PC-9 (cell line): ENCODE data around the gene CGB8. TPM values are rescaled to one million over a fixed set of nuclear protein-coding genes. Genes with fewer than 3 reads are reported as not detected.
"Not testable (repeated sequence)": the region's sequence is repeated elsewhere in the genome, so short reads cannot be mapped to it uniquely, and the experiment has no call there.

Experiments used
- BruUV-seq: library from RNA; stranded (reverse); fragments of 400-500 nt; replicated peaks from 2 replicates; lab custom pipeline; 2021; lab: Mats Ljungman, UMichigan
- CTCF ChIA-PET: fragments of 300-600 bp; sonication (Branson Sonifier 250); formaldehyde crosslinking; loops from one replicate; lab custom pipeline; 2022; ENCODE audit warnings: antibody characterized with exemption; lab: Charles Lee
- POLR2A ChIA-PET: fragments of 300-600 bp; sonication (Branson Sonifier 250); formaldehyde crosslinking; loops from one replicate; lab custom pipeline; 2022; ENCODE audit warnings: antibody characterized with exemption; ENCODE audit not compliant: unreplicated experiment; lab: Charles Lee
- DNase-seq, 2 experiments: peaks; one replicate each; pipeline versions ENCODE4 v3.0.0 to v3.0.0-alpha.2; 2015 to 2022; ENCODE audit warnings: mixed read lengths in 1 of 2
- H2AFZ ChIP-seq: fragments of 200-600 bp; sonication (generic); 2 replicates; pipeline ENCODE4 v1.8.1; 2017; ENCODE audit warnings: antibody characterized with exemption
- H3F3A ChIP-seq: fragments of 200-600 bp; sonication (generic); 2 replicates; pipeline ENCODE4 v1.8.1; 2017; ENCODE audit warnings: antibody characterized with exemption, mild to moderate bottlenecking, low read depth; ENCODE audit not compliant: insufficient read depth
- H3K27ac ChIP-seq: fragments of 200-600 bp; sonication (generic); 2 replicates; pipeline ENCODE4 v1.6.1; 2016; ENCODE audit warnings: mixed run types
- H3K27me3 ChIP-seq: fragments of 200-600 bp; sonication (generic); 2 replicates; pipeline ENCODE4 v1.6.1; 2016; ENCODE audit warnings: low read depth, mixed run types; ENCODE audit not compliant: insufficient read depth
- H3K36me3 ChIP-seq: fragments of 200-600 bp; sonication (generic); 2 replicates; pipeline ENCODE4 v1.6.1; 2016; ENCODE audit warnings: low read depth, mixed run types
- H3K4me1 ChIP-seq: fragments of 200-600 bp; sonication (generic); replicated peaks from 2 replicates; pipeline ENCODE4 v1.6.1; 2016; ENCODE audit warnings: mixed run types; ENCODE audit not compliant: insufficient read depth
- H3K4me2 ChIP-seq: fragments of 200-600 bp; sonication (generic); 2 replicates; pipeline ENCODE4 v1.6.1; 2017; ENCODE audit warnings: mixed run types
- H3K4me3 ChIP-seq: fragments of 200-600 bp; sonication (generic); 2 replicates; pipeline ENCODE4 v1.6.1; 2016; ENCODE audit warnings: mixed run types
- H3K79me2 ChIP-seq: fragments of 200-600 bp; sonication (generic); 2 replicates; pipeline ENCODE4 v1.6.1; 2017; ENCODE audit warnings: low read depth, mixed run types
- H3K9me2 ChIP-seq: fragments of 200-600 bp; sonication (generic); 2 replicates; pipeline ENCODE4 v1.8.1; 2017; ENCODE audit warnings: mild to moderate bottlenecking; ENCODE audit not compliant: insufficient read depth
- H3K9me3 ChIP-seq: fragments of 200-600 bp; sonication (generic); 2 replicates; pipeline ENCODE4 v1.8.1; 2016; ENCODE audit warnings: low read depth; ENCODE audit not compliant: insufficient read depth
- H4K20me1 ChIP-seq: fragments of 200-600 bp; sonication (generic); 2 replicates; pipeline ENCODE4 v1.8.1; 2017; ENCODE audit not compliant: insufficient read depth
- CTCF ChIP-seq: fragments of 200-600 bp; sonication (generic); conservative IDR thresholded peaks from 2 replicates; pipeline ENCODE4 v1.6.1; 2017; ENCODE audit warnings: mixed run types, antibody characterized with exemption, mild to moderate bottlenecking, moderate library complexity
- EZH2 ChIP-seq: fragments of 200-600 bp; sonication (generic); IDR thresholded peaks from 2 replicates; pipeline ENCODE4 v1.8.0; 2017; ENCODE audit warnings: antibody characterized with exemption, low read depth
- intact Hi-C: fragments of 100-400 bp; cut with micrococcal nuclease; formaldehyde crosslinking; loops from one replicate; pipeline ENCODE4 v1.10.0; 2022; ENCODE audit not compliant: unreplicated experiment
- total RNA-seq: library from RNA; stranded (reverse); gene quantifications from 2 replicates; pipeline ENCODE4 v1.2.3, GENCODE V29; 2021

CGB8 gene
- total RNA-seq, 1 experiment from 2014 or later = 1.0 TPM

DNA sequence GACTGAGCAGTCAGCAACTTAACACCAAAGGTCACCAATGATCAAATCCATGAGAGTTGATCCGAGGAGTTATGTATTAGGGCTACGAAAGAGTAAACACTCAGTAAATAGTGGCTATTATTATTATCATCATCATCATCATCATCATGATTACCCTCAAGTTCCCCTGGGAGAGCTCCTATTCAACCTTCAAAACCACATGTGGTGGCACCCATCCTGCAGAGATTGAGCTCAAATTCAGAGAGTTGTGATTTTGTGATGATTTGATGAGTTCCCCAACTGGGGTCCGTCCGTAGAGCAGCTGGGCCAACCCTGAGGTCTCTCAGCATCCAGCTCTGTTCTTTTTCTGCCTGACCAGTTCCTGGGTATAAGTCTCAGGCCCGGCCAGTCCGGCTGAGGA, 23.8 kb downstream of the CGB8 start:
- BruUV-seq, intact Hi-C loops, H3K79me2 ChIP-seq, DNase-seq, H4K20me1 ChIP-seq, H3K9me2 ChIP-seq, H3K27ac ChIP-seq, H2AFZ ChIP-seq, H3K4me3 ChIP-seq, H3K4me1 ChIP-seq, H3K4me2 ChIP-seq, H3K36me3 ChIP-seq, H3K9me3 ChIP-seq, H3K27me3 ChIP-seq: not testable (repeated sequence)
- H3F3A ChIP-seq = peaks cover 18% of the 10 kb centered on the region
- ChIA-PET POLR2A (interaction anchor here (0.6 kb wide), 1 partner anchor 73 kb away, joined by 5 read pairs; no protein-coding TSS in a partner anchor), CTCF (interaction anchor here (0.7 kb wide), 1 partner anchor 169 kb away, joined by 4 read pairs; no protein-coding TSS in a partner anchor)

DNA sequence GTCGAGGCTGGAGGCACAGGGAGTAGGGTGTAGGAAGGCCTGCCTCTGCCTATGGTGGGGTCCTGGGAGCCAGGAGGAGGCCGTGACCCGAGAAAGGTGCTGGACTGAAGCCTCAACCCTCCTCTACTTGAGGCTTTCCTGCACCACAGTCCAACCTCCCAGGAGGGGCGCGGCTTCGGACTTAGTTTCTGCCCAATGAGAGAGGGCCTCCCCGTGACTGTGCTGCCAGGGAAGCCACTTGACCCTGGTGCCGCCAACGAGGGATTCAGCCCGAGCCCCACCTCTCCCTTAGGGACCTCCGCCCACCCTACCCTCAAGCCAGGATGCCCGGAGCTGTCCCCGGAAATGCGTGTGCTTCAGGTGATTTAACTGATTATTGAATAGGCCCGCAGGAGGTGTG, 24.7 kb downstream of the CGB8 start, which contains the start of gene CGB3:
Gene CGB3 (minus strand): TSS at position 101 of the 400 bp plus-strand sequence. CDS start 362 bp downstream, outside the sequence.
- H3K27ac ChIP-seq, CTCF ChIA-PET, BruUV-seq, DNase-seq, H3K27me3 ChIP-seq, H4K20me1 ChIP-seq, intact Hi-C loops, H3K36me3 ChIP-seq, H3K4me1 ChIP-seq, H3K9me3 ChIP-seq, H3K4me2 ChIP-seq, H3K79me2 ChIP-seq, H3K4me3 ChIP-seq, POLR2A ChIA-PET, H2AFZ ChIP-seq, H3K9me2 ChIP-seq: not testable (repeated sequence)
- H3F3A ChIP-seq = peaks cover 18% of the 10 kb centered on the region

DNA sequence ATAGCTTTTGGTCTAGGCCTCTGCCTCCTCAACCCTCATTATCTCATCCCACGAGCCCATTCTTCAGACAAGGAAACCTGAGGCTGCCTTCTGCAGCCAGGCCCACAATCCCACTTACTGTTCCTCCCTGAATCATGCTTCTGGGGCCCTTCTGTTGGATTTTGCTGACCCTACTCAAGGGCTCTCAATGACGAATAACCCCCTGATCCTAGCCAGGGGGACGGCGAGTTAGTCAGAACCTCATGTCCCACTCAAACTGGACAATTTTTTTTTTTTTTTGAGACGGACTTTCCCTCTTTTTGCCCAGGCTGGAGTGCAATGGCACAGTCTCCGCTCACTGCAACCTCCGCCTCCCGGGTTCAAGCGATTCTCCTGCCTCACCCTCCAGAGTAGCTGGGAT, 26.8 kb downstream of the CGB8 start:
- Histone ChIP-seq H3K9me2 (no peaks in the 10 kb centered on the region), H3K9me3 (no peaks in the 10 kb centered on the region), H3K4me3 (no peak overlapping the region), H3K4me1 (peaks cover 9% of the 10 kb centered on the region; the same call in 1 of the 2 replicates), H2AFZ (no peak overlapping the region), H3K4me2 (no peak overlapping the region), H3K27me3 (no peaks in the 10 kb centered on the region), H3K27ac (no peak overlapping the region), H3K36me3 (no peaks in the 10 kb centered on the region), H3F3A (peaks cover 18% of the 10 kb centered on the region), H3K79me2 (no peaks in the 10 kb centered on the region), H4K20me1 (no peaks in the 10 kb centered on the region)
- POLR2A ChIA-PET = interaction anchor here (0.6 kb wide), 1 partner anchor 106 kb away, joined by 6 read pairs; no protein-coding TSS in a partner anchor
- no peak for TF ChIP-seq CTCF
- no peak for TF ChIP-seq EZH2
- BruUV-seq = no TSS peak
- CTCF ChIA-PET = interaction anchor here (0.7 kb wide), 1 partner anchor 98 kb away, joined by 3 read pairs; no protein-coding TSS in a partner anchor
- peak in 1 of 2 experiments; percentile 23 for DNase-seq
- intact Hi-C loops = no loop called here

DNA sequence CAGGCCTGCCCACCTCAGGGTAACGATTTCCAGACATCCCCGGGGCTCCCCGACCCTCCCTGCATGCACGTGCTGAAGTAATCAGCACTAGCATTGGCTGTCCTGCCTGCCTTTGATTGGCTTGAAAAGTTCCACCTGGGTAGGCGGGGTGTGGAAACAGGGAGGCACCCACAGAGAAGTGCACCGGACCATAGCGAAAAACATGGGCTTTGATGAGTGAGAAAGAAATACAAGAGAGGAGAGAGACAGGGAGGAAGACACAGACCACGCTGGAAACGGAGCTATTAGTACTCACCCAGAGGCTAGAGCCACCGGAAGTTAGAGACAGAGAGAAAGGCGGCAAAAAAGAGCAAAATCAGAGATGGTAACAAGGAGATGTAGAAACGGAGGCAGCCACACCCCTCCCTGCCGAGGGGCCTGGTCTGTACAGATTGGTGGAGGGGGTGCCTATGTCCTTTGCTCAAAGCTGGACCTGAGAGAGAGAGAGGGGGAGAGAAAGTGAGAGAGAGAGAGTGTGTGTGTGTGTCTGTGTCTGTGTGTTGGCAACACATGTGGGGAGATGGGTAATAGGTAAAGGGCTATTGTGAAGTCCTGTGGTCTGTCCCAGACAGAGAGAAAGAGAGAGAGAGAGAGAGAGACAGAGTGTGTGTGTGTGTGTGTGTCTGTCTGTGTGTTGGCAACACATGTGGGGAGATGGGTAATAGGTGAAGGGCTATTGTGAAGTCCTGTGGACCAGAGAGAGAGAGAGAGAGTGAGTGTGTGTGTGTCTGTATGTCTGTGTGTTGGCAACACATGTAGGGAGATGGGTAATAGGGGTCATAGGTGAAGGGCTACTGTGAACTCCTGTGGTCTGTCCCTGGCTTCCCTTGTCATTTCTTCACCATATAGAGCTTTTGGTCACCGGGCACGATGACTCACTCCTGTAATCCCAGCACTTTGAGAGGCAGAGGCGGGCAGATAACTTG, 27.7 kb downstream of the CGB8 start:
- no TSS peak for BruUV-seq
- H3K4me2 ChIP-seq = no peak overlapping the region
- H2AFZ ChIP-seq = no peak overlapping the region
- CTCF ChIA-PET = interaction anchor here (0.7 kb wide), 1 partner anchor 97 kb away, joined by 3 read pairs; no protein-coding TSS in a partner anchor
- H3K4me1 ChIP-seq = peaks cover 9% of the 10 kb centered on the region; the same call in 1 of the 2 replicates
- H3K36me3 ChIP-seq = no peaks in the 10 kb centered on the region
- H3K4me3 ChIP-seq = no peak overlapping the region
- no peak for DNase-seq
- H3K79me2 ChIP-seq = no peaks in the 10 kb centered on the region
- H3K27ac ChIP-seq = no peak overlapping the region
- no peaks in the 10 kb centered on the region for H3K9me2 ChIP-seq
- intact Hi-C loops = no loop called here
- H4K20me1 ChIP-seq = no peaks in the 10 kb centered on the region
- no peaks in the 10 kb centered on the region for H3K9me3 ChIP-seq
- POLR2A ChIA-PET = interaction anchor here (0.6 kb wide), 1 partner anchor 106 kb away, joined by 6 read pairs; no protein-coding TSS in a partner anchor
- no peak for TF ChIP-seq EZH2
- TF ChIP-seq CTCF = no peak
- H3K27me3 ChIP-seq = no peaks in the 10 kb centered on the region
- H3F3A ChIP-seq = peaks cover 18% of the 10 kb centered on the region
